OCI-M2 (cell line): ENCODE results near the gene ADGRA1.

Experiments
- DNase-seq: peaks from one replicate; lab custom pipeline; 2025; ENCODE audit not compliant: unreplicated experiment; lab: John Stamatoyannopoulos, UW

Gene ADGRA1

DNA sequence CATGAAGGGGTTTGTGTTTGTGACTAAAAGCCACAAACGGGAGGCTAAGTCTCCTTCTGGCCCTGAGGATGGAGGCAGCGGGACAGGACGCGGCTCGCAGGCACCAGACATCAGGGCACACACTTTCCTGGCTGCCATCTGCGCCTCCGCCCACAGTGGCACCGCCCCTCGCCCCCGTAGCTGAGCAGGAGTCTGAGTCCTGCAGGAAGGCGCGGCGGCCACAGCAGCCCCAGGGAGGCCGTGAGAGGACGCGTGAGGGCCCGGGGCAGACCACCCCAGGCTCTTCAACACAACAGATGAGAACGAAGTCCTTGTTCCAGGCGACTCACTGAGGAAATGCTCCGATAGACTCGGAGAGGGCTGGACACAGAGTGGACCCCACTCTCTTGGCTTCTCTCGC lies 6.6 kb downstream of the ADGRA1 start:
- no peak for DNase-seq

DNA sequence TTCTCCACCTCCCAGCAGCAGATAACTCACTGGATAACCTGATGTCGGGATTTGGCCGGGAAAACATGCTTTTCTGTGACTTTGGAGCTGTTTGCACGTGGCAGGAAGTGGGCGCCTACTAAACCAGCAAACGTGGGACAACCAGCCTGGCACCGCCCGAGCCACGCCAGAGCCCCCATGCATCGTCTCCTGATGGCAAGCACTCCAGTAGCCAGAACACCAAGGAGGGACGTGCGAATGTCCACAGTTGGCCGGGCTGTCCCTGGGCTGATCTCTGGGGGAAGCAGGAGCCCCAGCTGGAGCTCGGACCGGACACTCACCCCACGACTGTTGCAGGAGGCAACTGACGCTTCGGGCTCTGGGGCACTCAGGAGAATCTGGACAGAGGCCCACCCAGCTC lies 7.1 kb downstream of the ADGRA1 start:
- DNase-seq: no peak

DNA sequence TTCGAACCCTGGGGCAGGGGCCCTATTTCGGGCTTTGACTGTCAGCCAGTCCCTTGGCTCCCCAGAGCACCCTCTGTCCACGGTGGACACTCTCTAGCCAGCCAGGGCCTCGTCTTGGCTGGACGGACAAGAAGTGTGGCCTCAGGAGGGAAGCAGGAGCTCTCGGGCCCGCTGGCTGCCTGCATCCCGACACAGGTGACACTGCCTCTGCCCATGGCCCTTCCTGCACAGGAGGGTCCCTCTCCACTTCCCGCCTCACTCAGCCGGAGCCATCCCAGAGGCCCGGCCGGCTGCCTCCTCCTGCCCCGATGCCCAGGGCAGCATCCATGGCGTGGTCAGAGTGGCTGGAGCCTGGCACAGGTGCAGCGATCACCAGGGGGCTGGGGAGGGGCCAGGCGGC lies 7.9 kb downstream of the ADGRA1 start:
- DNase-seq: no peak

DNA sequence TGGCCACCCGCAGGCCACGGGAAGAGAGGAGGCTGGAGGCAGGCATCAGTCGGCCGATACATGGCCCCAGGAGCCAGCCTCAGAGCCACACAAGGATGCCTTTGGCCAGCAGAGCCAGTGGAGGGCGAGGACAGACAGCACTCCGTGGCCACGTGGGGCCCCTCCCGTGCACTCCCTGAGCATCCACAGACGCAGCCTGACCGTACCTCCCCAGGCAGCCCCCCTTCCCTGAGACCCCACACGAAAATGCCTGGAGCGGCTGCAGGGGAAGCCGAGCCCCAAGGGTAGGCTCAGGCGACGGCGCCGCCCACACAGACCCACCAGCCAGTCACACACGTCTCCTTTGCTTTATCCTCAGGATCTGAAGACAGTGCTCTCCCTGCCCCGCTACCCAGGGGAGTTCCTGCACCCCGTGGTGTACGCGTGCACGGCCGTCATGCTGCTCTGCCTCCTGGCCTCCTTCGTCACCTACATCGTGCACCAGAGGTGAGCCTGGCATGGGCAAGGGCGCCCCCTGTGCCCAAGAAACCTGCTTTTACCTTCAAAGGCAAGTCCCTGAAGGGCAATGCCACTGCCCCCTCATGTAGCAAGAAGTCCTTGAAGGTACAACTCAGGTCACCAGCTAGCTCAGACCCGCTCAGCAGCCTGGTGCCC lies 9.0 kb downstream of the ADGRA1 start:
- no peak for DNase-seq

DNA sequence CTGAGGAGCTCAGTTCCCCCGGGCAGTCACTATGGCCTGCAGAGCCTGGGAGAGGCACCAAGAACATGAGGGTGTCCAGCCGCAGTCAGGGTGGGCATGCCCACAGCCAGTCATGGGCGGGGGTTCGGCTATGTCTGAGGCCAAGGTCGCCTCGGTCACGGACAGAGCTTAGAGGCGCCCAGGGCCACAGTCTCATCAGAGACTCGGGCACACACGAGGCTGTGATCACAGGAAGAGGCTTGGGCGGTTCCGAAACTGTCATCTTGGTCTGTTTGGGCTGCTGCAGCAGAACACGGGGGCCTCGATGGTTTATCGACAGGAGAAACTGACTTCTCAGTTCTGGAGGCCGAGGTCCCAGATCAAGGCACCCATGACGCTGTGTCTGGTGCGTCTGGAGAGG lies 9.7 kb downstream of the ADGRA1 start:
- no peak for DNase-seq

DNA sequence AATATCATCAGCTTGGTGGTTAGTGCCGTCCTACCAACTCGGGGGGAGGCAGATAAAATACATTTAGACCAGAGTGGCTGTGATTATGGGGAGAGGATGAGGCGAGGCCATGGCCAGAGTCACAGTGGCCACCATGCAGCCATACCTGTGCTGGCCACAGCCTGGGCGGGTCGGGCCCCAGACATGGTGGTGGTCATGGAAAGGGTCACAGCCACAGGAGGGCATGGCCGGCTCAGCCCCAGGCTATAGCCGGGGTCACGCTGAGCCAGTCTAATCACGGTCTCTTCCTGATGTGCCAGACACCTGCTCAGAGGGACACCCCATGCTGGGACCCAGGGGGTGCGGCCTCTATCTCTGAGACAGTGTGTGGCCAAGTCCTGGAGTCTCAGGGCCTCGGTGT lies 10.2 kb downstream of the ADGRA1 start:
- no peak for DNase-seq

DNA sequence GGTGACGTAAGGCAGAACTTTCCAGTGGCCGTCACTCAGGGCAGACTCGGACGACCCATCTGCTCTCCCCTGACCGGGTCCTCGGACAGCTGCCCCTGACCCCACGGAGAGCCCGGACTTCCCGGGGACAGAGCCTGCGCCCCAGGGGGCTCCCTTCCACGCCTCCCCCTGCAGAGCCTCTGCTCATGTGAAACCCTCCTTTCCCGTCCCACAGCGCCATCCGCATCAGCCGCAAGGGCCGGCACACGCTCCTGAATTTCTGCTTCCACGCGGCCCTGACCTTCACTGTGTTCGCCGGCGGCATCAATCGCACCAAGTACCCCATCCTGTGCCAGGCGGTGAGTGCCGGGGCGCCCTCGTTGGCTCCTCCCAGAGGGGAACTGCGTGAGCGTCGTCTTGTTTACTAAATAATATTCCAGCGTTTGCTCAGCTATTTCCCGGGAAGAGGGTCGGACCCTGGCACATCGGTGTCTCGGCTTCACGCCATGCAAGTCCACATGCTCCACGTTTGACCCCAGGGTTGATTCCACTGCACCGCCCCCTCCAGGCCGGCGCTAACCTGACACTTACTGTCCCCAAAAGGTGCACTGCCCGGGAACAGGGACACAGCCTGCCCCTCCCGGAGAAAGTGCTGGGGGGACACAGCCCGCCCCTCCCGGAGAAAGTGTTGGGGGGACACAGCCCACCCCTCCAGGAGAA lies 10.9 kb downstream of the ADGRA1 start:
- no peak for DNase-seq

DNA sequence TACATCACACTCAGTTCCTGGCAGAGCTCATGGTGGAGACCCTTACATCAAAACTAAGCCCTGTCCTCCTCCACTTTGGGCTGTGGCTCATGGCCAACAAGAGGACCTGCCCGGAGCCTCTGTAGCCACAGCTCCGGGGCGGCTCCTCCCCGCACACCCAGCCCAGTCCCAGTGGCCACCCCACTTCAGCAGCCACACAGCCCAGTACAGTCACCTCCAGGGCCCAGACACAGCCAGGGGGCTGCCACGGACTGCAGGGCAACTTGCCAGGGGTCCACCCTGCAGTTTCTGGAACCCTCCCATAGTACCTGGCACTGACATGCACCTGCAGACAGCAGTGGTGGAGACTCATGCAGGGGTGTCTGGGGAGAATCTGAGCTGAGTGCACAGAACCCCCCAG lies 11.8 kb downstream of the ADGRA1 start:
- DNase-seq: no peak

DNA sequence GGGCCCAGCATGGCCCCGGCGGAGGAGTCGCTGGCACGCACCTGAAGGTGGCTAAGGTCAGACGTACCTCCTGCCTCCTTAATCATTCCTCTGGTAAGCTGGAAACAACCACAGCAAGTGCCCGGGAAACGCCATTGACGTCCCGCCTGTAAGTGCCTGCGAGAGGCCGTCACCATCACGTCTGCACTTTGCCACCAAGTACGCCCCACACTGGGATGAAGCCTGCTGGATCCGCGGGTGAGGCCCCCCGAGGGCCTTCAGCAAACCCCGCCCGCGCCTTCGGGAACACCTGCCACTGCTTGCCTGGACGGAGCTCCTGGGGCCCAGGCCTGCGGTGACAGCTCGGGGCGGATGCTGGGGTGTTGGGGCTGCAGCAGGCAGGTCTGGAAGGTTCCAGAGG lies 12.5 kb downstream of the ADGRA1 start:
- no peak for DNase-seq

DNA sequence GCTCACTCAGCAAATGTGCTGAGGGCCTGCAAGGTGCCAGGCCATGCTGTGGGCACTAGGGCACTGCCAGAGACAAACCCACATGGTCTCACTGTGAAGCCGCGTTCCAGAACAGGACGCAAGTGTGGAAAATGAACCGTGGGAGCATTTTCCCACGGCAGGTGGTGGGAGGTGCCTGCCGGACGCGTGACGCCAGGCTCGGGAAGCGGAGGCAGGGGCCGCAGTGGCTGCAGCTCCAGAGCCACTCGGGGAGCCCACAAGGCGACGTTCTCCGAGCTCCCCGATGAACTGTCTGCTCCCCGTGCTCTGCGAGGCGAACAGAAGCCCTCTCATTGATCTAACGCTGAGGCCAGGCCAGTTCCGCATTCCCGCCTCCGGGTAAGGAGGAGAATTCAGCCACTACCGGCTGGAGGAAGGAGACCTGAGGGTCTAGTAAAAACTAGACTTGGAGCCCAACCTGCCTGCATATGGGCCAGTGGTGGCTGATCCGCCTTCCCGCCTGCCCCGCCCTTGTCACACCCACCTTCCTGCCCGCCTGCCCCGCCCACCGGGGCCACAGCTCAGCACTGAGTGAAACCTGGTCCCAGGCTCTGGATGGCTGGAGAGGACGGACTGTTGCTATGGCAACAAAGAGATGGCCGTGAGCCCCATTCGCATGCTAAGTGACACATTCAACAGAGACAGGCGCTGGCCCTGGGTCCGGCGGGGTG lies 13.1 kb downstream of the ADGRA1 start:
- DNase-seq: no peak

DNA sequence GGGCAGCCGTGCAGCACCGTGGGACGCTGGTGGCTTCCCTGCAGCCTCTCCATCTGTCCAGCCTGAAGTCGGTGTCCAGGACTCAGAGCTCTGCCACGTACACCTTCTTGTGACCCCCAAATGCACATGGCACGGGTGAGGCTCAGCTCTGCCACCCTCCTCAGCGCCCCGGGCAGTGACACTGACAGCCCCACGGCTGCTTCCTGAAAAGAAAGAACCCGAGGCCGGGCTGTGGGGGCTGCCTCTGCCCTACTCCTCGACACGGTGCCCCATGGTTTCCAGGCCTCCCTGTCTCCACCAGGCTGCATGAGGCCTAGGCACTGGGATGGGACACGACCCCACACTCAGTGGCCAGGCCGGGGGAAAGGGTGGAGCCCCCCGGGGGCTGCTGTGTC lies 13.7 kb downstream of the ADGRA1 start:
- no peak for DNase-seq

DNA sequence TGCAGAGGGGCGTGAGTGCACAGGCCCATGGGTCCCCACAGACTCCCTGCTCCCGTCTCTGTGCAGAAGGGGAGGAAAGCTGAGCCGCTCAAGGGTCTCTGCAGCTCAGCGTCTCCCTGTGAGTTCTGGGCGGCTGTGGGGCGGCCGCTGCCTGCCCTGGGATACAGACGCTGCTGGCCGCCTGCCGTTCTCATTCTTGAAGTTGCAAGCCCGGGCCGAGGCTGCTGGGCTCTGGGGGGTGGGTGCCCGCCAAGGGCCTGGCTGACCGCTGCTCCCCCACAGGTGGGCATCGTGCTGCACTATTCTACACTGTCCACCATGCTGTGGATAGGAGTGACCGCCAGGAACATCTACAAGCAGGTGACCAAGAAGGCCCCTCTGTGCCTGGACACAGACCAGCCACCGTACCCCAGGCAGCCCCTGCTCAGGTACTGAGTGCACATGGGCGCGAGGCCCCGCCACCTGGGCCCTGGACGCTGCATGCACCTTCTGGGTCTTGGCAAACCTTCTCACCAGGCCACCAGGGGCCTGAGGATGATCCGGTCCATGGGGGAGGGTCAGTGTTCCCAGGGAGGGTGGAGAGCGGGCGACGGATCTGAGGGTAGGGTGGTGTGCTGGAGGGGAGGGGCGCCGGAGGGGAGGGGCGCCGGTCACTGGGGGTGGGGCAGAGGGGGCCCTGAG lies 14.8 kb downstream of the ADGRA1 start:
- no peak for DNase-seq

DNA sequence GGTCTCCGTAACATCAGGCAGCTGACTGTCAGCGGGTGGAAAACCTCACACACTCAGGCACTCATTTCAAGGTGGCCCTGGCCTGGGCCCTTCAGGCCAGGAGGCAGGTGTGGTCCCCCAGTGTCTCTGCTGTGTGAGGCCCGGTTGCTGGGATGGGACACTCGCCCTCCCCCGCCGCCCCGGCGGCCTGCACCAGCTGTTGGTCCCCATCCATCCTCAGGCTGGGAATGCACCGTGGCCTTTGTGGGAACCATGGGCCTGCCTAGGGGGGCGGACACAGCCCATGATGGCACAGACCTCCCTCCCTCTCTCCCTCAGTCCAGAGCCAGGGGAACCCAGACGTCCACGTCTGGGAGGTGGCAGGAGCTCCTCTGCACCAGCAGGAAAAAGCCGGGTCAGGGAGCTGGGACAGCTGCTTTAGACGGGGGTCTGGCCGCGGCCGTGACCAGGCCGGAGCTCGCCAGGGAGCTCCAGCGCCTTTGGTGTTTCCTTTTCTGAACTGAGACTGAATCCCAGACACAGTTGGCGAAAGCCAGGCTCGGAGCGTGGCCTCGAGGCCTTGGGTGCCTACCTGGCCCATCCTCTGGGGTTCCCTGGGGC lies 15.7 kb downstream of the ADGRA1 start:
- DNase-seq: no peak

DNA sequence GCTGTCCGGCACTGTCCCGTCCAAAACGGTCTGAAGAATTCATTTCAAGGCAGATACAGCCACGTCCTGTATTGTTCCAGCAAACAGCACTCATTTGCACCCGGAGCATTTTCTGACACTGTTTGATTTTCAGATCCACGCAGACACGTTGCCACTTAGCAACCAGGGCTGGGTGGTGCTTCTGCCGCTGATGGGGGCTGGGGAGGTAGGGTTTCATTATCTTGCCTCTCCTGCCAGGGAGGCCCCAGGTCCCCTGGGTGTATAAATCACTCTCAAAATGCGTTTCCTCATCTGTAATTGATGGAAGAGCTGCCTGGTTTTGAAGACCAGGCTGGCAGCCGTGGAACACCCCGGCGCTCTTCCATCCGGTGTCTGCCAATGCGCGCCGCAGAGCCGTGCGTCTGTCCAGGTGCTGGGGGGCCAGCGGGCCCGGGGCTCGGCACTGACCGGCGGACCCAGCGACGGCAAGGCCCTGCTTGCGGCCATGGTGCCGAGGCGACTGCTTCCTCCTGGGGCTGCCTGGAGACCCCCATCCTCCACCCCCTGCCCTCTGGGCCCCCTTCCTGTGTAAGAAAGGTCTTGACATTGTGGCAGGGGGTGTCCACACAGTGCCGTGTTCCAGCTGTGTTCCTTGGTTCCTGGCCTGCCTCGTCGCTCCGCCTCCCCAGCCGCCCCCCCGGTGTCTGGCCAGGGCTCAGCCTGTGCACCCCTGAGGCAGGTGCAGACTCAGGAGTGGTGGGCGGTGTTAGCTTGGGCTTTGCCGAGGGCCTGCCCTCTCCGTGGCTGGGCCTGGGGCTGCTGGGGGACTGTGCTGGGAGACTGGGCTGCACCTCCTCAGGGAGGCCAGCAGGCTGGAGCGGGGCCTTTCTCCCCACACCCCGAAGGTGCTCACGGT lies 16.6 kb downstream of the ADGRA1 start:
- no peak for DNase-seq

DNA sequence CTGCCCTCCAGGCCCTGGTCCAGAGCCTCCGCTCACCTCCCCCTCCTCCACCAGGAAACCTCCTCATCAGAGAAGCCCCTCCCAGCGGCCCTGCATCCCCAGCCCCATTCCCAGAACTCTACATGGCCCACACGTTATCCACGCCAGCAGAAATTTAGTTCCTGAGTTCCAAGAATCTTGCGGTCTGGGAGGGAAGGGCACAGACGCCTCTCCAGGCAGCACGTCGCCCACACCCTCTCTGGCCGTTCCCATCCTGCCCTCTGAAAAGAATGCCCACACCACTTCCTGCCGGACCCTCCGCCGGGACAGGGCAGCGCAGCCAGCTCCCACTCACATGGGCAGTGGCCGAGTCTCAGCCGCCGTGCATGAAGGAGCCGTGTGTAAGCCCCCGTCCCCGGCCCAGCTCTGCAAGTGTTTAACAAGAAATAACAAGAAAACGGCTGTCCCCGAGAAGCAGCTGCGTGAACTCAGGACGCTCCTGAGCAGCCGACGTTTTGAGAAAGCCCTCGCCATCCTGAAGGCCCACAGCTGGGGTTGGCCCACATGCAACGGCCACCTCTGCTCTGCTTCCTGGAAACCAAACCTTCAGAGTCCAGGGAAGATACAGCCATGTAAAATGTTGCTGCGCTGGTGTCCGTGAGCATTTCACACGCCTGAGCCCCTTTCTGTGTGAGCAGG lies 17.4 kb downstream of the ADGRA1 start:
- no peak for DNase-seq

DNA sequence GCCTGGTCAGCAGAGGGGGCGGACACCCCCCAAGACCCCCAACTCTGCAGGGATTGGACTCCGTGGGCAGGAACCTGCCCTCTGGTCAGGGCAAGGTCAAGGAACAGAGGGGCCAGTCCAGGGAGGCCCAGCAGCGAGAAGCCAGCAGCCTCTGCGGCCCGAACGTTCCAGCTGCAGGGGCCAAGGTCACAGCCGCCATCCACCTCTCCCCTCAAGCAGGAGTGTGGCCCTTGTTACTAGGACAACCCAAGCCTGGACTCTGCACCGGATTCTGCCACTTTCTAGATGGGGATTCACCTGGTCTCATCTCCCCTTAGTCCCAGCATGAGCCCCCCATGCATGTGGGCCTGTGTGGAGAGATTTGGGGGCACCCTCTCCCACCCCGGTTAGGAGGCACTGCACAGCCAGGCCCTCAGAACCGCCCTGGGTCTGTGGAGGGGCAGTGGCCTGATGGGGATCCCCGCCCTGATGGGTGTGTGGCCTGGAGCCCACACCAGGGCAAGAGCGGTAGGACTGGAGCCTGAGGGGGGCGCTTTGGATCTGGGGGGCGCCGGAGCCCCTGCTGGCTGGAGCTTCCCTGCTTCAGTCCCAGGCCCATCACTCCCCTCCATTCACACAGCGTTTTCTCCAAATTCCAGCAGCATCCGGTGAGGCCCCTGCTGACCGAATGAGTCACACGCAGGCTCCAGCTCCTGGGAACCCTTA lies 18.1 kb downstream of the ADGRA1 start:
- no peak for DNase-seq

DNA sequence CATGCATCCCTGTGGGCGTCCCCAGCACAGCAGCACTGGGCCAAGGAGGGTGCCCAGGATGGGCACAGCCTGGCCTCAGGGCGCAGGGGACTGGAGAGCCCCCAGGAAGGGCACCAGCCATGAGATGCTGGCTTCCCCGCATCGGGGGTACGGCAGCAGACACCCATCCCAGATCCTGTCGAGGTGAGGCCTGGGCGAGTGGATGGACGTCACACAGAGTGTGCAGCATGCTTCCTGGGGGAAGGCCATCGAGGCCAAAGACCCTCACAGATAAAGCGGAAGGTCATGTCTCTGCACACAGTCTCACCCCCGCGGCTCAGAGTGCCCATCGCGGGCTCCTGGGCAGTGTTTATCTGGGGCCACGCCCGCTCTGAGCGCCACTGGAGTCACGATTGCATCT lies 18.8 kb downstream of the ADGRA1 start:
- DNase-seq: no peak

DNA sequence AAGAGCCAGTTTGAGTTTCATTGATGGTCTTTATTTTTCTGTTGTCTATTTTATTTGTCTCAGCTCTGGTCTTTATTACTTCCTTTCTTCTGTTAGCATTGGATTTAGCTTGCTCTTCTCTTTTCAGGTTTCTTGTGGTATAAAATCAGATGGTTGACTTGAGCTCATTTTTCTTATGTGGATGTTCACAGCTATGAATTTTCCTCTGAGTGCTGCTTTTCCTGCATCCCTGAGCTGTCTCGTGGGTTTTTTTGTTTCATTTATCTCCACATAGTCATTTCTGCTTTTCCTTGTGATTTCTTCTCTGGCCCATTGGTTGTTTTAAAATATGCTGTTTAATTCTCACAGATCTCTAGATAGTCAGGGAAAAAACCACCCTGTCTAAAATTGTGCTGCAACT lies 19.7 kb downstream of the ADGRA1 start:
- no peak for DNase-seq

DNA sequence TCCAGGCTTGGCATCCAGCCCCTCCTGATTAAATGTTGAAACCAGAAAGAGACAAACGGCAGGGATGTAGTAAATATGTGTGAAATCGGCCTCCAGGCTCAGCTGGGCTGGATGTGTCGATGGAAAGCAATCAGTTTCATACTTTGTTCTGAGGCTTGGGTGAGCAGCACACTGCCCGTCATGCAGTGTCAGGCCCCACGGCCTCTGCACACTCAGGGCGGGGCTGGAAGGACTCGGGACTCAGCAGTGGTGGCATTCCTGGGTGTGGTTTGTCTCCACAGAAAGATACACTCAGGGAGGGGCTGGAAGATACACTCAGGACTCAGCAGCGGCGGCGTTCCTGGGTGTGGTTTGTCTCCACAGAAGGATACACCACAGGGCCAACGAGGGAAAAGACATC lies 22.0 kb downstream of the ADGRA1 start:
- no peak for DNase-seq
